Osteoblast (primary cell): ENCODE data around the gene TIMM8B. TPM values are rescaled to one million over a fixed set of nuclear protein-coding genes. Genes with fewer than 3 reads are reported as not detected.

Experiments
- DNase-seq: peaks from one replicate; pipeline ENCODE4 v3.0.0; 2011; ENCODE audit warnings: low spot score, mixed read lengths; ENCODE audit not compliant: insufficient read length; ENCODE audit errors: missing footprints
- H2AFZ ChIP-seq: 2 replicates; pipeline ENCODE4 v1.6.0; 2011; ENCODE audit warnings: mild to moderate bottlenecking, low read length
- H3K27ac ChIP-seq: 2 replicates; pipeline ENCODE4 v1.5.1; 2011; ENCODE audit warnings: mild to moderate bottlenecking, low read depth, low read length, moderate library complexity
- H3K27me3 ChIP-seq: 2 replicates; pipeline ENCODE4 v1.6.0; 2012; ENCODE audit warnings: mild to moderate bottlenecking, control low read depth, inconsistent platforms, low read length, moderate library complexity; ENCODE audit not compliant: insufficient read depth
- H3K36me3 ChIP-seq: 2 replicates; pipeline ENCODE4 v1.5.1; 2011; ENCODE audit warnings: mild to moderate bottlenecking, low read length, control low read depth, moderate library complexity; ENCODE audit not compliant: insufficient read depth
- H3K4me1 ChIP-seq: 2 replicates; pipeline ENCODE4 v1.5.1; 2011; ENCODE audit warnings: mild to moderate bottlenecking, low read length, control low read depth, moderate library complexity; ENCODE audit not compliant: insufficient read depth
- H3K4me2 ChIP-seq: 2 replicates; pipeline ENCODE4 v1.6.0; 2011; ENCODE audit warnings: mild to moderate bottlenecking, low read length; ENCODE audit not compliant: insufficient read depth
- H3K4me3 ChIP-seq: fragments of 200-600 bp; sonication (generic); 3 replicates; pipeline ENCODE4 v1.5.1; 2012; ENCODE audit warnings: mild to moderate bottlenecking, low read length, inconsistent platforms; ENCODE audit not compliant: insufficient read depth
- H3K79me2 ChIP-seq: 2 replicates; pipeline ENCODE4 v1.6.0; 2012; ENCODE audit warnings: mild to moderate bottlenecking, low read length, control low read depth, inconsistent platforms; ENCODE audit not compliant: insufficient read depth
- H3K9me3 ChIP-seq: 2 replicates; pipeline ENCODE4 v1.5.1; 2011; ENCODE audit warnings: low read depth, low read length, control low read depth
- H4K20me1 ChIP-seq: 2 replicates; pipeline ENCODE4 v1.6.0; 2012; ENCODE audit warnings: mild to moderate bottlenecking, low read length, control low read depth; ENCODE audit not compliant: insufficient read depth
- total RNA-seq: library from RNA; depleted of rRNA; stranded (reverse); fragments of >200 nt; gene quantifications from 2 replicates; pipeline ENCODE4 v1.2.3, GENCODE V29; 2012
- TF ChIP-seq, protein P1 (sequence below): IDR thresholded peaks from 2 replicates; pipeline ENCODE4 v1.5.1; 2011; ENCODE audit warnings: mild to moderate bottlenecking, low read depth, low read length, moderate library complexity; ENCODE audit errors: extremely low read depth

Gene TIMM8B
- total RNA-seq, 1 donor = 39.8 TPM

- DNase-seq = no peak
- no peaks in the 10 kb centered on the region for H3K36me3 ChIP-seq
- H3K79me2 ChIP-seq = no peaks in the 10 kb centered on the region
- TF ChIP-seq, protein P1, sequence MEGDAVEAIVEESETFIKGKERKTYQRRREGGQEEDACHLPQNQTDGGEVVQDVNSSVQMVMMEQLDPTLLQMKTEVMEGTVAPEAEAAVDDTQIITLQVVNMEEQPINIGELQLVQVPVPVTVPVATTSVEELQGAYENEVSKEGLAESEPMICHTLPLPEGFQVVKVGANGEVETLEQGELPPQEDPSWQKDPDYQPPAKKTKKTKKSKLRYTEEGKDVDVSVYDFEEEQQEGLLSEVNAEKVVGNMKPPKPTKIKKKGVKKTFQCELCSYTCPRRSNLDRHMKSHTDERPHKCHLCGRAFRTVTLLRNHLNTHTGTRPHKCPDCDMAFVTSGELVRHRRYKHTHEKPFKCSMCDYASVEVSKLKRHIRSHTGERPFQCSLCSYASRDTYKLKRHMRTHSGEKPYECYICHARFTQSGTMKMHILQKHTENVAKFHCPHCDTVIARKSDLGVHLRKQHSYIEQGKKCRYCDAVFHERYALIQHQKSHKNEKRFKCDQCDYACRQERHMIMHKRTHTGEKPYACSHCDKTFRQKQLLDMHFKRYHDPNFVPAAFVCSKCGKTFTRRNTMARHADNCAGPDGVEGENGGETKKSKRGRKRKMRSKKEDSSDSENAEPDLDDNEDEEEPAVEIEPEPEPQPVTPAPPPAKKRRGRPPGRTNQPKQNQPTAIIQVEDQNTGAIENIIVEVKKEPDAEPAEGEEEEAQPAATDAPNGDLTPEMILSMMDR = no peak
- no peaks in the 10 kb centered on the region for H3K9me3 ChIP-seq
- no peaks in the 10 kb centered on the region for H3K4me1 ChIP-seq
- no peaks in the 10 kb centered on the region for H4K20me1 ChIP-seq
- H3K4me3 ChIP-seq = no peak overlapping the region
- H3K27me3 ChIP-seq = no peaks in the 10 kb centered on the region
- H2AFZ ChIP-seq = no peak overlapping the region
- H3K27ac ChIP-seq = no peak overlapping the region
- no peak overlapping the region for H3K4me2 ChIP-seq
Measured at GRCh38 chr11:112106070-112106469, 19.5 kb upstream of the TIMM8B start.

DNA sequence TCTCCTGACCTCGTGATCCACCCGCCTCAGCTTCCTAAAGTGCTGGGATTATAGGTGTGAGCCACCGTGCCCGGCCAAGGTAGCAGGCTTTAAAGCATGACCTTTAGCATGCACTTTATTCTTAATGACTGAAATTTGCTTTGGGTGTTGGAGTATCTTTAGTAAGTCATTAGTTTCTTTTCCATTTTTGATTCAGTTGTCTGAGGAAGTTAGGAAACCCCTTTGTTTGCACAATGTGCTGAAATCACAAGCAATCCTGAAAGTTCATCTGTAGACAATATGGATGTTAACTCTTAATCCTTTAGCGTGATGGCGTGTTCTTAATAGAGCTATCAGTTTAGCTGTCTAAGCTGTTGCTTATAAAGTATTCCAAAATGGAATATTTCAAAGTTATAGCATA, 16.9 kb upstream of the TIMM8B start:
- Histone ChIP-seq H3K4me1 (peaks cover 3% of the 10 kb centered on the region), H3K4me3 (no peak overlapping the region), H3K4me2 (no peak overlapping the region), H4K20me1 (no peaks in the 10 kb centered on the region), H3K27ac (no peak overlapping the region), H2AFZ (no peak overlapping the region), H3K36me3 (no peaks in the 10 kb centered on the region), H3K27me3 (no peaks in the 10 kb centered on the region), H3K9me3 (no peaks in the 10 kb centered on the region), H3K79me2 (no peaks in the 10 kb centered on the region)
- DNase-seq = peak; percentile 26
- TF ChIP-seq, protein P1 = no peak

GRCh38 chr11:112100462-112100861, 13.9 kb upstream of the TIMM8B start:
- Histone ChIP-seq H2AFZ (no peak overlapping the region), H3K4me1 (peaks cover 3% of the 10 kb centered on the region), H3K36me3 (peaks cover 6% of the 10 kb centered on the region), H3K79me2 (no peaks in the 10 kb centered on the region), H3K27ac (no peak overlapping the region), H4K20me1 (no peaks in the 10 kb centered on the region), H3K4me3 (no peak overlapping the region), H3K4me2 (no peak overlapping the region), H3K27me3 (no peaks in the 10 kb centered on the region), H3K9me3 (no peaks in the 10 kb centered on the region)
- DNase-seq = peak; percentile 62
- TF ChIP-seq, protein P1 = no peak

- no peak for DNase-seq
- H3K9me3 ChIP-seq = no peaks in the 10 kb centered on the region
- TF ChIP-seq, protein P1 = no peak
- peaks cover 22% of the 10 kb centered on the region for H3K36me3 ChIP-seq
- no peaks in the 10 kb centered on the region for H4K20me1 ChIP-seq
- no peaks in the 10 kb centered on the region for H3K27me3 ChIP-seq
- no peak overlapping the region for H3K4me3 ChIP-seq
- H3K27ac ChIP-seq = no peak overlapping the region
- no peak overlapping the region for H3K4me2 ChIP-seq
- H3K4me1 ChIP-seq = peaks cover 3% of the 10 kb centered on the region
- no peak overlapping the region for H2AFZ ChIP-seq
- no peaks in the 10 kb centered on the region for H3K79me2 ChIP-seq
Measured at GRCh38 chr11:112097734-112098528, 11.4 kb upstream of the TIMM8B start.
